Neuronal stem cell (in vitro differentiated cells): ENCODE results near the gene SYCP2.
A peak's percentile ranks its signal among the peaks of the same experiment; 100 is the strongest.

Experiments used
- DNase-seq: peaks from one replicate; pipeline ENCODE4 v3.0.0-alpha.2; 2013; ENCODE audit warnings: low spot score
- H2AFZ ChIP-seq: one replicate; pipeline ENCODE4 v1.6.1; 2013; ENCODE audit warnings: mild to moderate bottlenecking, low read length, inconsistent platforms
- H2AK5ac ChIP-seq: 2 replicates; pipeline ENCODE4 v1.6.1; 2013; ENCODE audit warnings: low read depth, mild to moderate bottlenecking, inconsistent platforms, low read length, moderate library complexity, mixed read lengths
- H2BK120ac ChIP-seq: 2 replicates; pipeline ENCODE4 v1.6.1; 2013; ENCODE audit warnings: low read depth, mild to moderate bottlenecking, inconsistent platforms, low read length, moderate library complexity, mixed read lengths
- H2BK12ac ChIP-seq: one replicate; pipeline ENCODE4 v1.6.1; 2013; ENCODE audit warnings: low read length, inconsistent platforms
- H2BK15ac ChIP-seq: 2 replicates; pipeline ENCODE4 v1.6.1; 2013; ENCODE audit warnings: mild to moderate bottlenecking, low read length, inconsistent platforms, mixed read lengths
- H2BK5ac ChIP-seq: one replicate; pipeline ENCODE4 v1.6.1; 2013; ENCODE audit warnings: inconsistent platforms, mild to moderate bottlenecking, low read length, moderate library complexity
- H3K14ac ChIP-seq: one replicate; pipeline ENCODE4 v1.6.1; 2013; ENCODE audit warnings: low read length, inconsistent platforms
- H3K18ac ChIP-seq: 2 replicates; pipeline ENCODE4 v1.6.1; 2013; ENCODE audit warnings: low read length, inconsistent platforms
- H3K23ac ChIP-seq: 2 replicates; pipeline ENCODE4 v1.6.1; 2013; ENCODE audit warnings: low read depth, mild to moderate bottlenecking, mixed read lengths, low read length, inconsistent platforms; ENCODE audit not compliant: poor library complexity
- H3K27ac ChIP-seq: replicated peaks from 3 replicates; pipeline ENCODE4 v1.5.1; 2013; ENCODE audit warnings: low read length, inconsistent platforms
- H3K27me3 ChIP-seq, 3 experiments: 2 replicates each; pipeline ENCODE4 v1.6.1; 2013; ENCODE audit warnings: low read length in 3 of 3, mild to moderate bottlenecking in 2 of 3, inconsistent platforms in 1 of 3, low read depth in 1 of 3, mixed read lengths in 1 of 3, moderate library complexity in 1 of 3; ENCODE audit not compliant: control insufficient read depth in 3 of 3, insufficient read depth in 3 of 3
- H3K36me3 ChIP-seq, 2 donors: replicated peaks in 1 of 2; 2 replicates each; pipeline ENCODE4 v1.6.1; 2013; ENCODE audit warnings: low read length in 2 of 2; ENCODE audit not compliant: control insufficient read depth in 2 of 2, insufficient read depth in 2 of 2
- H3K4ac ChIP-seq: 2 replicates; pipeline ENCODE4 v1.6.1; 2013; ENCODE audit warnings: inconsistent platforms, mild to moderate bottlenecking, low read length, moderate library complexity
- H3K4me1 ChIP-seq, 2 donors: 1 replicate in 1 of 2; 2 replicates in 1 of 2; pipeline ENCODE4 v1.6.1; 2013; ENCODE audit warnings: low read length in 2 of 2, low read depth in 1 of 2; ENCODE audit not compliant: control insufficient read depth in 2 of 2, insufficient read depth in 1 of 2
- H3K4me2 ChIP-seq: one replicate; pipeline ENCODE4 v1.6.1; 2013; ENCODE audit warnings: mild to moderate bottlenecking, low read length, inconsistent platforms; ENCODE audit not compliant: insufficient read depth, poor library complexity, severe bottlenecking
- H3K4me3 ChIP-seq, 2 donors: 2 replicates each; pipeline ENCODE4 v1.5.1; 2013; ENCODE audit warnings: low read length in 2 of 2, mild to moderate bottlenecking in 2 of 2, inconsistent platforms in 1 of 2, moderate library complexity in 1 of 2
- H3K79me1 ChIP-seq: one replicate; pipeline ENCODE4 v1.6.1; 2013; ENCODE audit warnings: low read depth, mild to moderate bottlenecking, inconsistent platforms, low read length, moderate library complexity
- H3K9ac ChIP-seq: one replicate; pipeline ENCODE4 v1.6.1; 2013; ENCODE audit warnings: mild to moderate bottlenecking, low read depth, low read length, inconsistent platforms; ENCODE audit not compliant: poor library complexity
- H3K9me3 ChIP-seq, 2 donors: replicated peaks in 1 of 2; 2 replicates each; pipeline versions ENCODE3 to v1.6.1; 2013; ENCODE audit warnings: low read length in 2 of 2, mild to moderate bottlenecking in 2 of 2, inconsistent platforms in 1 of 2, low read depth in 1 of 2, mixed read lengths in 1 of 2, moderate library complexity in 1 of 2; ENCODE audit not compliant: control insufficient read depth in 2 of 2, insufficient read depth in 1 of 2
- H4K8ac ChIP-seq: one replicate; pipeline ENCODE4 v1.6.1; 2013; ENCODE audit warnings: low read depth, mild to moderate bottlenecking, inconsistent platforms, low read length, moderate library complexity
- H4K91ac ChIP-seq: one replicate; pipeline ENCODE4 v1.6.1; 2013; ENCODE audit warnings: low read length, low read depth, mild to moderate bottlenecking, inconsistent platforms; ENCODE audit not compliant: poor library complexity
- WGBS, 2 donors: extraction: QIAGEN DNeasy Blood & Tissue Kit; methylation state at CpG; one replicate each; pipeline ENCODE4 v1.1.7; 2013; ENCODE audit warnings: missing lambda C conversion rate in 2 of 2, mixed read lengths in 1 of 2; ENCODE audit not compliant: insufficient read length in 2 of 2, insufficient replicate concordance in 1 of 2; ENCODE audit errors: extremely low coverage in 2 of 2; 5-methylcytosine and 5-hydroxymethylcytosine counted together

SYCP2 gene

DNA sequence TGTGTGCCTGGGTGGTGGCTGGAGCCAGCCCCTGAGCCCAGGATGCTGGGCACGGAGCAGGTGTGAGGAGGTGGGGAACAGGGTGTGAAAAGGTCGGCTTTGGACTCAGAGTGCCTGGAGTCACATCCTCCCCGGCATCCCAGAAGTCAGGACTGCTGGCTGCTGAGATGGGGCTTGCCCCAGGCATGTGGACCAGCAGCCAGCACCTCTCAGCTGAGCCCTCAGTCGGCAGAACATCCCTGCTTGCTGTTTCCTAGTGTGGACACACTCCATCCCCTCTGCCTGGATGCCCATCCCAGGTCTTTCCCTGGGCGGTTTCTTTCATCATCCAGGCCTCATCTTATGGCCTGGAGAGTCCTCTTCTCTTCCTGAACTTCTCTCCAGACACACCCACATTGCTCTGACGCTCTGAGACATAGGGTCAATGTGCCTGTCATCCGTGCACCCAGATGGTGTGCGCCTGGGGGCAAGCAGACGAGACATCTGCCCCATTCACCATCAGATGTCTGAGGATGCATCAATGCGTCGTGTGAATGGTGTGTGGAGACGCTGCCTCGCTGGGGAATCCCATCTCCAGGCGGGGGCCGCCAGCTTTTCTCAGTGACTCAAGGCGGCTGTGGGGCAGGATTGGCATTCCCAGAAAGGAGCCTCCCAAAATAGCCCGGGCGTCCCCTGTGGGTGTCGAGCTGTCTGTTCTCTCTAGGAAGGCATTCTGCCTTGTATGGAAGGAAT is 104.2 kb downstream of the SYCP2 start:
- Histone ChIP-seq H3K79me1 (no peaks in the 10 kb centered on the region), H2BK120ac (no peak overlapping the region), H4K8ac (no peak overlapping the region), H3K23ac (no peak overlapping the region), H3K14ac (no peak overlapping the region), H3K4ac (no peak overlapping the region), H2BK15ac (no peak overlapping the region), H3K27ac (no peak overlapping the region), H3K36me3 (no peaks in the 10 kb centered on the region), H3K4me2 (no peak overlapping the region), H3K9ac (peak overlapping the region; percentile 60), H2BK12ac (no peak overlapping the region), H3K18ac (peak overlapping the region; percentile 11), H3K9me3 (no peaks in the 10 kb centered on the region), H2AK5ac (no peak overlapping the region), H3K4me1 (peaks cover 0 to 5% of the 10 kb centered on the region in 2 donors), H3K4me3 (no peak overlapping the region), H3K27me3 (peaks cover 0 to 27% (median 0%) of the 10 kb centered on the region in 3 experiments), H2AFZ (no peak overlapping the region), H2BK5ac (no peak overlapping the region), H4K91ac (no peak overlapping the region)
- DNase-seq: no peak
- WGBS, 2 donors: no CpG with 5 or more reads among the region's 19 CpGs

DNA sequence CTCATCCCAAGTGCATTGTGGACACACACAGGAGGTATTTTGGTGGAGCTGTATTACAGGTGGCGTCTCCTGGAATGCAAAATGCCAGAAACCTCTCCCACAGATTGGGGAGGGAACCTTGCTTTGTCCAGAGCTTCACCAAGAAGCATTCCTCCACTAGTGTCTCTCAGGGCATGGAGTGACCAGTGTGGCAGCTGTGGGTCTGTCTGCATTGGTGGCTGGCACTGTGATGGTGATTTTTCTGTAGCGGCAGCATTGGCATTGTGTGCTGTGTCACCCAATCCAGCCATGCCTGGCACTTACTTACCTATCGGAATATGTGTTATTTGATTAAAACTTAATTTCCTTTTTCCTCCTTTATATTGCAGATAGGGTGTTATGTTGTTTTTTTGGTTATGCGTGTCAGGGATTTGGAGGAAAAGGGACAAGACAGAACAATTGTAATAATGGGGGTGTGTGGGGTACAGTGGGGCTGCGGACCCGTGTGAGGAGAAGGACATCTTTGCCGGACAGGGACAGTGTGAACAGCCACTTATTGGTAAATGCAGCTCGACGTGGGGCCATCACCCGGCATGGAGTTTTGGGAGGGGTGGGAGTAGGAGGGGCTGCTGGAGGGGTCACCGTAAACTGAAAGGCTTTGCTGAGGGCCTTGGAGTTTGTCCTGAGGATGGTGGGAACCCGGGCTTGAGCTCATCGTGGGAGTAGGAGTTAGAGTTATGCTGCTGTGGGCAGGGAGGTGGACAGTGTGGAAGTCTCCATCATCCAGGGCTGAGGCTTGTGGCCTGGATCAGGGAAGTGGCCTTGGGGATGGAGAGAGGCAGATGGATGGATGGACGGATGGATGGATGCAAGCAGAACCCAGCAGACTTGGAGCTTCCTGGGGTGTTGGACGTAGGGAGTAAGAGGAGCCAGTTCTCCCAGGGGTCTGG is 105.0 kb downstream of the SYCP2 start:
- peak overlapping the region; percentile 11 for H3K18ac ChIP-seq
- no peak overlapping the region for H2BK120ac ChIP-seq
- no peak overlapping the region for H2AK5ac ChIP-seq
- H3K4me1 ChIP-seq: peaks cover 0 to 5% of the 10 kb centered on the region in 2 donors
- H3K27me3 ChIP-seq: peaks cover 0 to 23% (median 0%) of the 10 kb centered on the region in 3 experiments
- no peaks in the 10 kb centered on the region for H3K36me3 ChIP-seq
- H3K4me3 ChIP-seq: no peak overlapping the region
- H3K9ac ChIP-seq: no peak overlapping the region
- H2BK5ac ChIP-seq: no peak overlapping the region
- no peaks in the 10 kb centered on the region for H3K79me1 ChIP-seq
- H2AFZ ChIP-seq: no peak overlapping the region
- H3K4ac ChIP-seq: no peak overlapping the region
- H2BK15ac ChIP-seq: no peak overlapping the region
- no peak for DNase-seq
- no CpG with 5 or more reads among the region's 15 CpGs for WGBS, 2 donors
- no peak overlapping the region for H4K8ac ChIP-seq
- H4K91ac ChIP-seq: no peak overlapping the region
- no peak overlapping the region for H3K4me2 ChIP-seq
- H3K27ac ChIP-seq: no peak overlapping the region
- H2BK12ac ChIP-seq: no peak overlapping the region
- no peak overlapping the region for H3K14ac ChIP-seq
- H3K9me3 ChIP-seq: no peaks in the 10 kb centered on the region
- H3K23ac ChIP-seq: no peak overlapping the region

DNA sequence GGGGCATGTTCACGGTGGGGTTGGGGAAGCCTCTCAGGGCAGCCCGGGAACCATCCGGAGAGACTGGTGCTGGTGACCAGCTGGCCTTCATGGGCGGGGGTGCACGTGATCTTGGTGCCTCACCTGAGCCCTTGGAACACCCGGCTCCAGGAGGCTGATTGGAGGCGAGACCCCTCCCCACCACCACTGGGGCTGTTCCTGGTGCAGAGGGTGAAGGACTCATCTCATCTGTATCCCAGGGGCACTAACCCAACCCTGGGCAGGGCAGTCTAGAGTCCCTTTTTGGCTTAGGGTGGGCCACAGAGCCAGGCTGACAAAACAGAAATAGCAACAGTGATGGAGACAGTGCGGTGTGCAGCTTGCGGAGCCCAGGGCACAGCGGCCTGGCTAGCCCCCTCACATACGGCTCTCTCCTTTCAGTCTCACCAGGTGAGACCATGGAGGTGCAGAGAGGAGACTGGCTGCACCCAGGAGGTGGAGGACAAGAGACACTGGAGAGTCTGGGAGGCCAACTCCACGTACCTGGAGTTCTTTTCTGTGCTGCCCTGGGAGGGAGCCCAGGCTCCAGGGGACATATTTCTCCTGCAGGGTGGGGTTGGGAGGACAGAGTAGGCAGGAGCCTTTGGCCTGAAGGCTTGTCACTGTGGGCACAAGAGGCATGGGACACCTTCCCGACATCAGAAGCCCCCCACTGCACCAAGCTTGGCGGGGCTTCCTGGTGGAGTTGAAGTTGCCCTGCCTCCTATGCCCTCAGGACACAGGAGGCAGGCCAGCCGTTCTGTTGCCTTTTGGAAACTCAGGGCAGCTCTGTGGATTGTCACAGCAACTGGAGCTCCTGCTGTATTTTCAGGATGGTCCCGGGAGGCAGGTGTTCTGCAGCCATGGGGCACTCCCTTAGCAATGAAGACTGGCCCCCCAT is 106.0 kb downstream of the SYCP2 start:
- Histone ChIP-seq H3K36me3 (no peaks in the 10 kb centered on the region), H3K27me3 (peaks cover 0 to 18% (median 0%) of the 10 kb centered on the region in 3 experiments), H3K79me1 (no peaks in the 10 kb centered on the region), H2BK120ac (no peak overlapping the region), H3K4me3 (no peak overlapping the region), H2BK15ac (no peak overlapping the region), H3K9ac (no peak overlapping the region), H3K4me2 (no peak overlapping the region), H3K14ac (no peak overlapping the region), H2AK5ac (no peak overlapping the region), H3K4me1 (peaks cover 0 to 5% of the 10 kb centered on the region in 2 donors), H3K4ac (no peak overlapping the region), H3K18ac (peak overlapping the region; percentile 5), H3K27ac (no peak overlapping the region), H4K91ac (no peak overlapping the region), H2BK5ac (no peak overlapping the region), H4K8ac (no peak overlapping the region), H2BK12ac (no peak overlapping the region), H3K23ac (no peak overlapping the region), H3K9me3 (no peaks in the 10 kb centered on the region), H2AFZ (no peak overlapping the region)
- no peak for DNase-seq
- no CpG with 5 or more reads among the region's 16 CpGs for WGBS, 2 donors
